Progenitor cell of endocrine pancreas (in vitro differentiated cells): ENCODE results near the gene SMU1. TPM values are rescaled to one million over a fixed set of nuclear protein-coding genes. Genes with fewer than 3 reads are reported as not detected.

Source experiments
- DNase-seq: peaks from one replicate; pipeline ENCODE4 v3.0.0; 2021; ENCODE audit warnings: low spot score; ENCODE audit not compliant: unreplicated experiment
- H3K27ac Mint-ChIP-seq: 2 replicates; pipeline ENCODE4 v1.8.0; 2021; ENCODE audit warnings: mild to moderate bottlenecking, moderate library complexity, mixed read lengths
- H3K27me3 Mint-ChIP-seq: 2 replicates; pipeline ENCODE4 v1.8.0; 2021; ENCODE audit warnings: mixed read lengths
- H3K36me3 Mint-ChIP-seq: 2 replicates; pipeline ENCODE4 v1.8.0; 2022; ENCODE audit warnings: mixed read lengths; ENCODE audit not compliant: insufficient read depth
- H3K4me1 Mint-ChIP-seq: 2 replicates; pipeline ENCODE4 v1.8.0; 2021; ENCODE audit warnings: low read depth, mixed read lengths
- H3K4me3 Mint-ChIP-seq: 2 replicates; pipeline ENCODE4 v1.8.0; 2021; ENCODE audit warnings: low read depth, mild to moderate bottlenecking, moderate library complexity, mixed read lengths
- H3K9me3 Mint-ChIP-seq: 2 replicates; pipeline ENCODE4 v1.8.0; 2021; ENCODE audit warnings: low read depth, mixed read lengths
- CTCF ChIP-seq: fragments of 200-600 bp; sonication (generic); IDR thresholded peaks from one replicate; pipeline ENCODE4 v1.5.0; 2021; ENCODE audit warnings: antibody characterized with exemption, mild to moderate bottlenecking; ENCODE audit not compliant: unreplicated experiment
- total RNA-seq: library from RNA; stranded (reverse); gene quantifications from 2 replicates; pipeline ENCODE4 v1.2.1, GENCODE V29; 2021

Gene SMU1
- total RNA-seq, 1 donor from 2014 or later = 25.2 TPM

GRCh38 chr9:33120620-33121019, 44.1 kb upstream of the SMU1 start:
- TF ChIP-seq CTCF = no peak
- H3K4me1 Mint-ChIP-seq = no peaks in the 10 kb centered on the region
- H3K9me3 Mint-ChIP-seq = no peaks in the 10 kb centered on the region
- H3K36me3 Mint-ChIP-seq = peaks cover 2% of the 10 kb centered on the region
- no peaks in the 10 kb centered on the region for H3K27me3 Mint-ChIP-seq
- DNase-seq = no peak
- no peak overlapping the region for H3K4me3 Mint-ChIP-seq
- peak overlapping the region; percentile 46 for H3K27ac Mint-ChIP-seq

DNA sequence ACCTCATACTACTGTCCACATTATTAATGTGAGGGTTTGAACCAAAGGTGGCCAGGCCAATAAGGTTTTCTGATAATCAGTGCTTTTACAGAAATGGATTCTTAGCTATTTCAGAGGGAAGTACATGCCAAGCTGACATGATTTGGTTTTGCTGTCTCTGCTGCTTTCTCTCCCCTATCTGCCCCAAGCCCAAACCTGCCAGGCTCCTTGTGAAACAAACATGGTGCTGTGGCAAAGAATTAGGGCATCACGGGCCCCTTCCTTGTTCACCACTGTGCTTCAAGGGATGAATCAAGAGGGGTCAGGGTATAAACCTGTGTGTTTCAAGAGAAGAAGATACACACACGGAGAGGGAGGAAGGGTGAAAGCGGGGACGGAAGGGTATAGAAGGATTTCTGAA, 41.3 kb upstream of the SMU1 start:
- Mint-ChIP-seq H3K27me3 (no peaks in the 10 kb centered on the region), H3K36me3 (peaks cover 8% of the 10 kb centered on the region), H3K9me3 (no peaks in the 10 kb centered on the region), H3K4me3 (no peak overlapping the region), H3K27ac (no peak overlapping the region), H3K4me1 (no peaks in the 10 kb centered on the region)
- TF ChIP-seq CTCF = no peak
- DNase-seq = no peak

GRCh38 chr9:33117306-33117705, 40.8 kb upstream of the SMU1 start:
- Mint-ChIP-seq H3K4me3 (no peak overlapping the region), H3K27ac (no peak overlapping the region)

DNA sequence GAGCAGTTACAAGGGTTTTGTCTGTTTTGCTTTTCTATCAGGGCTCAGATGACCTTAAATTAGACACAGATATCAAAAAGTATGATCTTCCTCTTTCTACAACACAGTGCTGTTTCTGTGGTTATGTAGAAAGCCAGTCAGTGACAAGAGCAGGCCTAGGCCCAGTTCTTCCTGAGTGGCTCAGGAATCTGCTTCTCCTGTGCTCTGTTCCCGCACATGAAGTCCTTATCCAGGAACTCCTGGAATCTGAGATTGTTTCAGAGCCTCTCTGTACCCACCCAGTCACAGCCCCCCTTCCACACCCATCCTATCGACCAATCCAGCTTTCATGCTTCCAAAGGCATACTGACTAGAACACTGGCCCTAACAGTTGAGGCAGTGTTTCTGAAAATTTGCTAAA, 40.4 kb upstream of the SMU1 start:
- H3K27me3 Mint-ChIP-seq = no peaks in the 10 kb centered on the region
- peak overlapping the region; percentile 58 for H3K27ac Mint-ChIP-seq

More at GRCh38 chr9:33117306-33117705, 40.8 kb upstream of the SMU1 start:
- H3K36me3 Mint-ChIP-seq = peaks cover 8% of the 10 kb centered on the region
- no peak for TF ChIP-seq CTCF
- no peak for DNase-seq
- no peaks in the 10 kb centered on the region for H3K4me1 Mint-ChIP-seq
- no peaks in the 10 kb centered on the region for H3K9me3 Mint-ChIP-seq
- no peaks in the 10 kb centered on the region for H3K27me3 Mint-ChIP-seq

DNA sequence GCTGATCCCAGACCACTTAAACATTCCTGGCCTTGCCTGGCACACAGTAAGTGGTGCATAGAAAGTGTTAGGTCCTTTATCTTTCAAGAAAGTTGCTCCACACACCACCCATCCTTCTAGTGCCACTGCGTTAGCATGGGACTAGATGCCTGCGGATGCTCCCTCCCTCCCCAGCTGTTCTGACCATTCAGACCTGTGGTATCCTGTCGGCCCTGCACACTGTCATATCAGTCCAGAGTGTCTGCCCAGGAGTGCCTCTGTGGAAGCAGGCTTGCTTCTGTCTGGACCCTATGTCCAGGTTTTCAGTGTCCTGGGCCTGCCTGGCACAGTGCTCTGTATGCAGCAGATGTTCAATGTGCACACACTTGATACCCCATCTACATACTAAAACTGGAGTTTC, 38.3 kb upstream of the SMU1 start:
- Mint-ChIP-seq H3K9me3 (no peaks in the 10 kb centered on the region), H3K27ac (no peak overlapping the region)
- DNase-seq = no peak

More for the DNA sequence above, 40.4 kb upstream of the SMU1 start:
- H3K36me3 Mint-ChIP-seq = peaks cover 8% of the 10 kb centered on the region
- no peaks in the 10 kb centered on the region for H3K4me1 Mint-ChIP-seq
- TF ChIP-seq CTCF = no peak
- no peak overlapping the region for H3K4me3 Mint-ChIP-seq
- H3K9me3 Mint-ChIP-seq = no peaks in the 10 kb centered on the region
- no peak for DNase-seq

More for the DNA sequence above, 38.3 kb upstream of the SMU1 start:
- no peaks in the 10 kb centered on the region for H3K4me1 Mint-ChIP-seq
- H3K4me3 Mint-ChIP-seq = no peak overlapping the region
- no peak for TF ChIP-seq CTCF
- peaks cover 8% of the 10 kb centered on the region for H3K36me3 Mint-ChIP-seq
- no peaks in the 10 kb centered on the region for H3K27me3 Mint-ChIP-seq
